Measurements from ENCODE around the gene HOXA6.

Gene HOXA6

DNA sequence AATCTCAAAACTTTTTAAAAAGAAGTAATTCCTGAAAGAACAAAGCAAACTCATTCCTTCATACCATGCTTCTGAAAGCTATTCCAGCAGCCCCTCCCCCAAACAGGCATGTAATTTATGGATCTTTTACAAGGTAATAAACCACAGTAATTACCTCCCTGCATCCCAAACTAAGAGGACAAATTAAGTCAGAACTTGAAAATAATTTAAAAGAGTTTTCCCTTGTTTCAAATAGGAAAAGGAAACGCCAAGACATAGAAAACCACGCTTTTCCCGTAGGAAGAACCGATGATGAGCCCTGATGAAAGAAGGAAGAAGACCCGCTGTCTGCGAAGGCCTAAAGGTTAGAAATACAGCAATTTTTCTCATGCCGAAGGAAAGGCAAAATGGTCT, 25.9 kb downstream of the HOXA6 start:
- no peak for DNase-seq

- DNase-seq = no peak
Observed at GRCh38 chr7:27119412-27119911, 28.1 kb downstream of the HOXA6 start.

GRCh38 chr7:27118580-27118979, 29.0 kb downstream of the HOXA6 start:
- no peak for DNase-seq

- no peak for DNase-seq
Observed at GRCh38 chr7:27117887-27118491, 29.6 kb downstream of the HOXA6 start.

DNA sequence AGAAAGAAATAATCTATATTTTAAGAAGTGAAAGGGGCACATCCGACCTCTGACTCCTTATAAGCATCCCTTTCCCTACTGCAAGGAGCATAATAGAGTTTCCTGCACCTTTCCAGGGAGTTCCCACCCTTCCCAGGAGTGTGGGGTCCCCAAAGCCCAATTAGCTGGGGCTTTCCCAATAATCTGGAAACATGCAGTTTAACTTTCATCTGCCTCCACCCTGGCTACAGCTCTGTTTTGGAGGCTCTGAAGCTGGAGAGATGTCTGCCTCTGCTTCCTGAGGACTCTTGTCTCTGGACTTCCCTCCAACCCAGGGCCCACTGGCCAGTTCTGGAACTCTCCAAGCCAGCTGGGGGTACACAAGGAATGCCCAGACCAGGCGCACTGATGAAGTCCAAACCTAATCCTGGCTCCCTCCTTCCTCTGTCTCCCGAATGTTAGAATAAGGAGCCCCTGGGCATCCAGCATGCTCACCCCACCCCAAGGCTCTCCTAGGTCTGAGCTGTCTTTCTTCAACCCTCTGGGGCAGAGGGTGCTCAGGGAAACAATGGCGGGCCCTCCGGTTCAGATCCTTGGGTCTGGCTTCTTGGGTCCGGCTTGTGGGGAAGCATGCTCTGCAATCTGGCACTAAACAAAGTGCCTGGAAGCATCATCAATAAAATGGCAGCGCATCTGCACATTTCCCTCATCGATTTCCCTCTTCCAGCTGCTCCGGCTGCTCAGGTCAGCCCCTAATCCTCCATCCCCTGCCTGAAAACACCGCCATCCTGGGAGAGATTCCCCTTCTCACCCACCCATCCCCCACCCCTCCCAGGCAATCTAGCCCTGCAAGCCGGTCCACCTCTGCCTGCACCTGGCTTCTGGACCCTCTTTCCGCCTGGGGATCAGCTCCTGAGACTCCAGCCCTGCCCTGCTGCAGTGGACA, 30.4 kb downstream of the HOXA6 start:
- no peak for DNase-seq

- no peak for DNase-seq
Observed at GRCh38 chr7:27116031-27116961, 31.3 kb downstream of the HOXA6 start.

- no peak for DNase-seq
Observed at GRCh38 chr7:27115221-27116026, 32.1 kb downstream of the HOXA6 start.

DNA sequence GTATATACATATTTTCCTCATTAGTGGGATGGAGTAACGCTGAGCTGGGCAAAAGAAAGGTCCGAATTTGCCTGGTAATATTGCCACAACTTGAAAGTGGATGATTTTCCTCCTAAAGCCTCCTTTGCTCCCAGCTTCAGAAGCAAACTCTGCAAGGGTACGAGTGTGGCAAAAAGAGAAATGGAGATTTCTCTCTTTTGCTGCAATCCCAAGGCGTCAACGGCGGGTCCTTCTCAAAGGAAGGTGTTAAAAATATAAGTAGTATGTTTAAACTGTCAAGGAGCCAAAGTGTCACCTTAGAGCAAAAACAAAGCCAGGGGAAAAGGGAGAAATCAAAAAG, 32.7 kb downstream of the HOXA6 start:
- no peak for DNase-seq

- no peak for DNase-seq
Observed at GRCh38 chr7:27113991-27114769, 33.4 kb downstream of the HOXA6 start.

DNA sequence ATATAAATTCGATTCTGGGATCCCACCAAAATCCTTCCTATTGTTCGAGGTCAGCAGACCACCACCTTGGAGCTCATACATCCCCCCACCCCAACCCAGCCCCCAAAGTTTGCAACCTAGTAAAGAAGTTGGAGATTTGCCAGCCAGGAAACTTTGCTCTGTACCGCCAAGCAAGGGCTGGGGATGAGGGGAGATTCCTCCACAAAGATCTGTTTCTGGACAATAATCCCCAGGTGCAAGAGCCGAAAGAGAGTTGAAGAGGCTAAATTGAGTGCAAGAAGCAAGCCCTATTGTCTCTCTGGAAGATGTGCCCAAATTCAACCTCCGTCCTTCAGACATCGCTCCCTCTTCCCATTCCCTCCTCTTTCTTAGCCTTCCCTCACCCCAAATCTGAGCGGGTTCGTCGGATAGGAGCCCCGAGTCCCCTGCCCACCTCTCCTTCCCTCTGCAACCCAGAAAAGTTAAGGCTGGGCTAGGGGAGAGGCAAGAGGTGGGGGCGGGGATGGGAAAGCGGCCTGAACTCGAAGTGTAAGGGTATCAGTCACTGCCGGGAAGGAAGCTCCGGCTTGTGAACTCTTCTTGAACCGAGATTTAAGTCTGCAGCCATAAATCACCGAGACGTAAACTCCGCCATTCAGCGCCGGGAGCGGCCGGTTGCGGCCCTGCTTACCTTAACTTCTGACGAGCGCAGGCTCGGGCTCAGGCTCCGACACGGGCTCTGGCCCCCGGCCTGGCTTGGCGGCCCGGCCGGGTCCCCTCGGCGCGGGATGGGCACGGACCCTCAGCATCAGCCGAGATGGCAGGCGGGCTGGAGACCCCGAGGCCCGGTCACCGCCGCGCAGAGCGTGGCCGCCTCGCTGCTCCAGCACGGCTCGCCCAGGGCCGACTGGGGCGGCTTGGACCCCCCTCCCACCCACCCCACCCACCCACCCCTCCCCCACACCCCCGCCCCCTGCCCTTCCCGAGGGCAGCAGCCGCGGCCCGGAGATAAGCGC, 34.3 kb downstream of the HOXA6 start:
- DNase-seq = no peak

- DNase-seq = no peak
Observed at GRCh38 chr7:27112361-27112760, 35.2 kb downstream of the HOXA6 start.

GRCh38 chr7:27111751-27112277, 35.8 kb downstream of the HOXA6 start:
- DNase-seq = no peak

DNA sequence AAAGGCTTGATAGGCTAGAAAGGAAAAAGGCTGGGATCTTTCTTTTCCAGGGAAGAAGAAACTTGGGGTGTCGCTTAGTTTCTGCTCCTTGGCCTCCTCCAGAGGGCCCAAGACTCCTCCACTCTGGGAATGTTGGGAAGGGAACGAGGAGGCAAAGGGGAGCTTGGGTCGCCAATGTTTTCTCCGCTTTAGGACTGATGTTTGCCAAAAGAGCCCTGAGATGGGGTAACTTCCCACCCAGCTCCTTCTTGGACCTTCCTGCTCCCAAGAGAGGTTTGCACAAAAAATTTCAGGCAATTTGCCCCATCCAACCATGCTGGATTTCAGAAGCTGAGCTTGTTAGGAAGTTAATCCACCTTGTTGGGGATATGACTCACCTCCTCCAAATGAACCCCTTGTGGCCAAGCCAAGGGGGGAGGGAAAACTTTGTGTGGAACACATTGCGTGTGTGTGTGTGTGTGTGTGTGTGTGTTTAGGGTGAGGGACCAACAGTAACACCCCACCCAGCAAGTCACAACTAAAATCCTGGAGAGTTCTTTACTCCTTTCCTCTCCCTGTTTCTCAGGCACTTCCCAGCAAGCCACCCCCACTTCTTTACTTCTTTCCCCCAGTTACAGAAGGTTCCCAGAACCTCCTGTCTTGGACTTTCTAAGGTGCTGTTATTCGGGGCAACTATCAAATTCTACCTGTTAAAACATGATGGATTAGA, 36.4 kb downstream of the HOXA6 start:
- DNase-seq = no peak

- no peak for DNase-seq
Observed at GRCh38 chr7:27110186-27111031, 37.2 kb downstream of the HOXA6 start.

GRCh38 chr7:27109466-27110185, 37.9 kb downstream of the HOXA6 start:
- no peak for DNase-seq

GRCh38 chr7:27108390-27109127, 39.0 kb downstream of the HOXA6 start:
- no peak for DNase-seq
